B cell (primary cell): ENCODE results near the gene MYEF2. TPM values are rescaled to one million over a fixed set of nuclear protein-coding genes. Genes with fewer than 3 reads are reported as not detected.

Experiments
- ATAC-seq: fragments of 200-7000 bp; cut with Tn5 transposase; one replicate; pipeline ENCODE4 v1.10.0; 2021; ENCODE audit warnings: low read depth, mild to moderate bottlenecking, moderate number of reproducible peaks, moderate library complexity
- CTCF ChIA-PET: fragments of 350-600 bp; sonication (Branson Sonifier 250); formaldehyde crosslinking; loops from one replicate; lab custom pipeline; 2021; ENCODE audit warnings: antibody characterized with exemption, inconsistent platforms; lab: Charles Lee
- POLR2A ChIA-PET: fragments of 350-600 bp; sonication (Branson Sonifier 250); formaldehyde crosslinking; loops from one replicate; lab custom pipeline; 2021; ENCODE audit warnings: antibody characterized with exemption; lab: Charles Lee
- DNase-seq: peaks from one replicate; pipeline ENCODE4 v3.0.0; 2013
- H2AFZ ChIP-seq: 2 replicates; pipeline ENCODE4 v1.6.1; 2012; ENCODE audit warnings: mild to moderate bottlenecking, low read depth, low read length; ENCODE audit not compliant: insufficient read depth, poor library complexity, severe bottlenecking
- H3K27ac ChIP-seq, 2 donors: 1 replicate in 1 of 2; 2 replicates in 1 of 2; pipeline ENCODE4 v1.5.1; 2012 to 2013; ENCODE audit warnings: low read length in 2 of 2, mild to moderate bottlenecking in 2 of 2, moderate library complexity in 1 of 2
- H3K27me3 ChIP-seq, 4 experiments: fragments of 200-600 bp in 1 of 4; sonication (generic) in 1 of 4; replicated peaks in 1 of 4; 1 replicate in 2 of 4; 2 replicates in 2 of 4; pipeline versions ENCODE4 v1.6.1 to v1.7.0; 2013 to 2016; ENCODE audit warnings: low read length in 3 of 4, mild to moderate bottlenecking in 2 of 4, mixed read lengths in 1 of 4, moderate library complexity in 1 of 4; ENCODE audit not compliant: insufficient read depth in 4 of 4, control insufficient read depth in 3 of 4; ENCODE audit errors: control extremely low read depth in 1 of 4
- H3K36me3 ChIP-seq, 2 experiments: replicated peaks in 1 of 2; 1 replicate in 1 of 2; 2 replicates in 1 of 2; pipeline versions ENCODE4 v1.6.1 to v1.7.1; 2013; ENCODE audit warnings: low read length in 1 of 2; ENCODE audit not compliant: insufficient read depth in 2 of 2, control insufficient read depth in 1 of 2; ENCODE audit errors: control extremely low read depth in 1 of 2, extremely low read depth in 1 of 2
- H3K4me1 ChIP-seq, 2 donors: fragments of 200-600 bp in 1 of 2; sonication (generic) in 1 of 2; 1 replicate in 1 of 2; 2 replicates in 1 of 2; pipeline versions ENCODE4 v1.5.1 to v1.6.1; 2013 to 2017; ENCODE audit warnings: low read length in 2 of 2; ENCODE audit not compliant: control insufficient read depth in 2 of 2, insufficient read depth in 2 of 2
- H3K4me2 ChIP-seq: replicated peaks from 2 replicates; pipeline ENCODE3; 2012; ENCODE audit warnings: mild to moderate bottlenecking, low read depth, low read length; ENCODE audit not compliant: poor library complexity, severe bottlenecking
- H3K4me3 ChIP-seq, 5 experiments: fragments of 200-600 bp in 1 of 5; sonication (generic) in 1 of 5; 1 replicate in 3 of 5; 2 replicates in 2 of 5; pipeline versions ENCODE4 v1.5.1 to v1.7.0; 2011 to 2016; ENCODE audit warnings: low read length in 4 of 5, mild to moderate bottlenecking in 4 of 5, low read depth in 2 of 5, control low read depth in 1 of 5, moderate library complexity in 1 of 5; ENCODE audit not compliant: insufficient read depth in 1 of 5; ENCODE audit errors: control extremely low read depth in 1 of 5, extremely low read depth in 1 of 5
- H3K79me2 ChIP-seq: fragments of 200-600 bp; sonication (generic); one replicate; pipeline ENCODE4 v1.6.0; 2016; ENCODE audit warnings: low read length; ENCODE audit not compliant: control insufficient read depth, insufficient read depth
- H3K9ac ChIP-seq: fragments of 200-600 bp; sonication (generic); 2 replicates; pipeline ENCODE4 v1.6.1; 2017; ENCODE audit warnings: mild to moderate bottlenecking, low read length, moderate library complexity
- H3K9me3 ChIP-seq, 3 donors: one replicate each; pipeline versions ENCODE4 v1.6.1 to v1.7.1; 2013; ENCODE audit warnings: low read length in 2 of 3; ENCODE audit not compliant: control insufficient read depth in 2 of 3, insufficient read depth in 1 of 3; ENCODE audit errors: control extremely low read depth in 1 of 3
- H4K20me1 ChIP-seq: 2 replicates; pipeline ENCODE4 v1.6.0; 2012; ENCODE audit warnings: mild to moderate bottlenecking, low read length; ENCODE audit not compliant: insufficient read depth, control insufficient read depth, poor library complexity, severe bottlenecking
- H3K27ac Mint-ChIP-seq: one replicate; pipeline ENCODE4 v1.8.0; 2021; ENCODE audit warnings: mixed read lengths
- H3K27me3 Mint-ChIP-seq: one replicate; pipeline ENCODE4 v1.8.0; 2021; ENCODE audit warnings: mixed read lengths
- H3K4me1 Mint-ChIP-seq: one replicate; pipeline ENCODE4 v1.8.0; 2021; ENCODE audit warnings: mixed read lengths
- H3K4me3 Mint-ChIP-seq: one replicate; pipeline ENCODE4 v1.8.0; 2021; ENCODE audit warnings: mixed read lengths
- H3K9me3 Mint-ChIP-seq: one replicate; pipeline ENCODE4 v1.8.0; 2022; ENCODE audit warnings: mixed read lengths; ENCODE audit not compliant: insufficient read depth
- CTCF ChIP-seq: fragments of 200-600 bp; IDR thresholded peaks from one replicate; pipeline ENCODE4 v1.8.0; 2022; ENCODE audit warnings: antibody characterized with exemption, mild to moderate bottlenecking
- EZH2 ChIP-seq: IDR thresholded peaks from 2 replicates; pipeline ENCODE4 v1.6.1; 2012; ENCODE audit warnings: borderline replicate concordance, low read depth, mild to moderate bottlenecking, moderate library complexity, low read length; ENCODE audit not compliant: insufficient read depth, poor library complexity, severe bottlenecking
- WGBS: methylation state at CpG from one replicate; pipeline ENCODE4 v1.1.5; 2013; ENCODE audit warnings: missing lambda C conversion rate; ENCODE audit not compliant: insufficient coverage; 5-methylcytosine and 5-hydroxymethylcytosine counted together
- intact Hi-C: fragments of 100-400 bp; cut with micrococcal nuclease; formaldehyde crosslinking; loops from one replicate; pipeline ENCODE4 v1.10.0; 2022
- polyA plus RNA-seq: library from polyadenylated mRNA; depleted of rRNA; stranded (reverse); fragments of >200 nt; gene quantifications from 2 replicates; pipeline ENCODE4 v1.2.3, GENCODE V29; 2012
- total RNA-seq, 2 donors: library from RNA; stranded (reverse); fragments of 120-200 nt in 1 of 2; gene quantifications; 1 replicate in 1 of 2; 2 replicates in 1 of 2; pipeline versions ENCODE4 v1.2.3 to v1.2.4, GENCODE V29; 2013 to 2022

MYEF2 gene
- total and polyA plus RNA-seq, 2 donors (not counting 1 experiment from before 2014, with no cell fraction given), result 3.9 to 34.3 TPM

DNA sequence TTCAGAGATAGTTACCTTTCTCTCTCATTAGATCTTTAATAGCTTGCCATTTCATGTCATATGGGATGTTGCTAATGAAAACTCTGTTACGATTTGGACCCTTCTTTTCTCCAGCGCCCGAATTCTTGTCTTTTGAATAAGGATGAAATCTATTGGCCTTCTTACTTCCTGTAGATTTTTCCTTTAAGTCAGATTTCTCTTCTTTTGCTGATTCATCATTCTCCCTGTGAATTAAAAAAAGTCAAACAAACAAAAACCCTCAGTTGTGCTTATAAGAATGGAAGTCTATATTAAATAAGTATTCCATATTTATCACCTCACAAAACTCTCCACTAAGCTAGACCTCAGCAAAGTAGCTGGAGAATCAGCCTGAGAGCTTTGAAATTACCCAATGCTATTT is 9.5 kb downstream of the MYEF2 start:
- no peak overlapping the region for H3K9ac ChIP-seq
- Mint-ChIP-seq H3K9me3 (peaks cover 2% of the 10 kb centered on the region), H3K4me3 (no peak overlapping the region), H3K27ac (no peak overlapping the region), H3K4me1 (no peaks in the 10 kb centered on the region), H3K27me3 (no peaks in the 10 kb centered on the region)
- H3K79me2 ChIP-seq, result peaks cover 21% of the 10 kb centered on the region
- WGBS, result no CpG with 5 or more reads among the region's 3 CpGs
- H3K27me3 ChIP-seq, result no peaks in the 10 kb centered on the region
- POLR2A ChIA-PET, result no interaction called here
- CTCF ChIA-PET, result no interaction called here
- H3K4me3 ChIP-seq, result no peak overlapping the region
- no peaks in the 10 kb centered on the region for H4K20me1 ChIP-seq
- TF ChIP-seq CTCF, result no peak
- no peak for TF ChIP-seq EZH2
- H3K36me3 ChIP-seq, result peaks cover 0 to 6% of the 10 kb centered on the region in 2 experiments
- DNase-seq, result no peak
- no peak overlapping the region for H2AFZ ChIP-seq
- H3K9me3 ChIP-seq, result peaks cover 0 to 4% (median 3%) of the 10 kb centered on the region in 3 donors
- no peaks in the 10 kb centered on the region for H3K4me1 ChIP-seq
- no peak overlapping the region for H3K4me2 ChIP-seq
- H3K27ac ChIP-seq, result no peak overlapping the region
- intact Hi-C loops, result no loop called here
- ATAC-seq, result no peak

- Histone ChIP-seq H4K20me1 (no peaks in the 10 kb centered on the region), H3K27ac (no peak overlapping the region), H3K9me3 (no peaks in the 10 kb centered on the region), H2AFZ (no peak overlapping the region), H3K27me3 (no peaks in the 10 kb centered on the region), H3K9ac (no peak overlapping the region), H3K79me2 (no peaks in the 10 kb centered on the region), H3K4me1 (no peaks in the 10 kb centered on the region), H3K36me3 (peaks cover 5 to 9% of the 10 kb centered on the region in 2 experiments), H3K4me2 (no peak overlapping the region), H3K4me3 (no peak overlapping the region)
- no CpG with 5 or more reads among the region's 2 CpGs for WGBS
- TF ChIP-seq CTCF (no peak), EZH2 (no peak)
- H3K9me3 Mint-ChIP-seq, result no peaks in the 10 kb centered on the region
- CTCF ChIA-PET, result no interaction called here
- DNase-seq (no peak), ATAC-seq (no peak)
- H3K27ac Mint-ChIP-seq, result no peak overlapping the region
- H3K4me1 Mint-ChIP-seq, result no peaks in the 10 kb centered on the region
- POLR2A ChIA-PET, result no interaction called here
- no peak overlapping the region for H3K4me3 Mint-ChIP-seq
- intact Hi-C loops, result no loop called here
- H3K27me3 Mint-ChIP-seq, result no peaks in the 10 kb centered on the region
Observed at GRCh38 chr15:48153526-48153925, 24.6 kb downstream of the MYEF2 start.
